SK-N-MC (cell line): ENCODE measurements around the gene PARD3.

Experiments
- EZH2 ChIP-seq: fragments of 200-600 bp; sonication (generic); IDR thresholded peaks from one replicate; pipeline ENCODE4 v1.6.1; 2017; ENCODE audit warnings: antibody characterized with exemption
- FOXP2 ChIP-seq: optimal IDR thresholded peaks from 2 replicates; pipeline ENCODE3; 2011; ENCODE audit warnings: mild to moderate bottlenecking, moderate library complexity; ENCODE audit not compliant: insufficient read depth; ENCODE audit errors: extremely low read length, control extremely low read depth
- POLR2AphosphoS5 ChIP-seq: IDR thresholded peaks from 2 replicates; pipeline ENCODE4 v1.6.1; 2012; ENCODE audit warnings: mild to moderate bottlenecking, low read depth, low read length, borderline replicate concordance

DNA sequence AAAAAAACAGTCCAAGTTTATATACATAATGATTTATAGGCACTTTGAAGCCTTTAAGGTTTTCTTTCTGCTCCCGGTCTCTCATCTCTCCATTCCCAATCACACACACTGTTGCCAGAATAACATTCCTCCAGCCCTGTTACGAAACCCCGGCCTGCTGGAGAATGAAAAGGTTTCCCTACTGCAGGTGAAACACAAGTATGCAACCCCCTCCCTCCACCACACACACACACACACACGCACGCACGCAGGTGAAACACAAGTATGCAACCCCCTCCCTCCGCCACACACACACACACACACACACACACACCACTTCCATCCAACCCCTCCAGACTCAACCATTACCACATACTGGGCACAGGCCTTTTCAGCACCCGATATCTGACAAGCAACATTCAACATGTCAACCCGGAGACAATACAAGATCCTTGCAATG is 87.5 kb downstream of the PARD3 start:
- no peak for TF ChIP-seq POLR2AphosphoS5
- no peak for TF ChIP-seq EZH2
- TF ChIP-seq FOXP2: no peak
